Esophagus (tissue), 2 donors: ENCODE measurements around the gene SPRYD3. TPM values are rescaled to one million over a fixed set of nuclear protein-coding genes. Genes with fewer than 3 reads are reported as not detected.

Source experiments
- H3K27ac ChIP-seq, 2 donors: one replicate each; pipeline ENCODE4 v1.5.1; 2013; ENCODE audit warnings: low read depth in 2 of 2, mild to moderate bottlenecking in 2 of 2, inconsistent platforms in 1 of 2, low read length in 1 of 2, moderate library complexity in 1 of 2
- H3K27me3 ChIP-seq, 2 donors: one replicate each; pipeline ENCODE4 v1.6.1; 2013; ENCODE audit warnings: low read length in 2 of 2, control low read depth in 1 of 2, mild to moderate bottlenecking in 1 of 2; ENCODE audit not compliant: insufficient read depth in 2 of 2, control insufficient read depth in 1 of 2
- H3K36me3 ChIP-seq, 2 donors: one replicate each; pipeline ENCODE4 v1.6.1; 2013; ENCODE audit warnings: low read length in 1 of 2; ENCODE audit not compliant: control insufficient read depth in 2 of 2, insufficient read depth in 2 of 2
- H3K4me1 ChIP-seq, 2 donors: one replicate each; pipeline ENCODE4 v1.6.1; 2013; ENCODE audit warnings: low read length in 1 of 2; ENCODE audit not compliant: control insufficient read depth in 2 of 2, insufficient read depth in 2 of 2
- H3K4me3 ChIP-seq, 2 donors: one replicate each; pipeline ENCODE4 v1.5.1; 2013; ENCODE audit warnings: low read length in 2 of 2, mild to moderate bottlenecking in 2 of 2, low read depth in 1 of 2, moderate library complexity in 1 of 2
- H3K9me3 ChIP-seq, 2 donors: one replicate each; pipeline ENCODE4 v1.6.1; 2013; ENCODE audit warnings: mild to moderate bottlenecking in 2 of 2, low read depth in 1 of 2, low read length in 1 of 2, moderate library complexity in 1 of 2; ENCODE audit not compliant: control insufficient read depth in 2 of 2, insufficient read depth in 1 of 2
- WGBS, 2 donors: extraction: QIAGEN DNeasy Blood & Tissue Kit; methylation state at CpG; one replicate each; pipeline ENCODE4 v1.1.7; 2013; 5-methylcytosine and 5-hydroxymethylcytosine counted together
- polyA plus RNA-seq, 2 donors: library from polyadenylated mRNA; stranded (reverse); fragments of 200-250 nt; gene quantifications; one replicate each; pipeline ENCODE4 v1.2.3, GENCODE V29; 2013
- donor health status: healthy with polysubstance abuse.
- donor health status: Bipolar disorder and iron deficiency.

SPRYD3 gene
- polyA plus RNA-seq, 2 donors = 16.1 to 24.1 TPM

DNA sequence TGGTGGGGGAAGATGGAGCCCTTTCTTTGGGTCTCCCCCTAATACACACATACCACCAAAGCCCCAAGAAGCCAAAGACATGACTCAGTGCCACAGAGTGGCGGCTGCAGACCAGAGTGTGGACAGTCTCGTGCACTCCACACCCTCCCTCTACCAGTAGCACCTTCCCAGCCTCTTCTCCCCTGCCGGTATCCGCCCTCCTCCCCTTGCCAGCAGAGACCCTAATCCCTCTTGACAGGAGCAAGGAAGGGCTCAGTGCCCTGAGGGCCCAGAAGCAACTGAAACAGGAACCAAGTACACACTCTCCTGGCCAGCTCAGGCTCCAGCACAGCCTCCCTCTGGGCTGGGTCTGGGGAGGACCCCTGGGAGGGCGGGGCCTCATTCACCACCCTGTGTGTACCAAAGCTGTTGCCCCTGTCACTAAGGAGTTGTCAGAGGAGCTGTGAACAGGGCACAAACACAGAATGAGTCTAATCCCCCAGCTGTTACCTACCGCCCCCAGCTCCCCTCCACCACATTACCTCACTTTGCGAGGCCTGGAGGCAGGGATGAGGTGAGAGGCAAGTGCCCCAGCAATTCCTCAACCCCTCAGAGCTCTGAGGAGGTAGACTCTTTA lies 8.2 kb downstream of the SPRYD3 start:
- no peaks in the 10 kb centered on the region for H3K27me3 ChIP-seq
- peaks cover 10 to 34% of the 10 kb centered on the region in 2 donors for H3K36me3 ChIP-seq
- peak overlapping the region; percentile 48 to 82 for H3K27ac ChIP-seq
- H3K4me1 ChIP-seq = peaks cover 10 to 35% of the 10 kb centered on the region in 2 donors
- 51 to 64% methylated on average over 7 of the region's 7 CpGs for WGBS, 2 donors
- no peak overlapping the region for H3K4me3 ChIP-seq
- no peaks in the 10 kb centered on the region for H3K9me3 ChIP-seq

GRCh38 chr12:53069621-53070410 lies 9.4 kb downstream of the SPRYD3 start:
- Histone ChIP-seq H3K9me3 (no peaks in the 10 kb centered on the region), H3K27ac (peak overlapping the region in 1 of 2 donors; percentile 57), H3K4me3 (no peak overlapping the region), H3K36me3 (peaks cover 10 to 42% of the 10 kb centered on the region in 2 donors), H3K27me3 (no peaks in the 10 kb centered on the region), H3K4me1 (peaks cover 10 to 35% of the 10 kb centered on the region in 2 donors)
- 47 to 61% methylated on average over 12 of the region's 12 CpGs for WGBS, 2 donors

GRCh38 chr12:53068811-53069585 lies 10.2 kb downstream of the SPRYD3 start:
- H3K9me3 ChIP-seq = no peaks in the 10 kb centered on the region
- H3K4me3 ChIP-seq = no peak overlapping the region
- H3K36me3 ChIP-seq = peaks cover 3 to 44% of the 10 kb centered on the region in 2 donors
- WGBS, 2 donors = 43 to 63% methylated on average over 15 of the region's 15 CpGs
- no peaks in the 10 kb centered on the region for H3K27me3 ChIP-seq
- H3K4me1 ChIP-seq = peaks cover 9 to 31% of the 10 kb centered on the region in 2 donors
- H3K27ac ChIP-seq = peak overlapping the region in 1 of 2 donors; percentile 57

GRCh38 chr12:53067993-53068770 lies 11.0 kb downstream of the SPRYD3 start:
- Histone ChIP-seq H3K9me3 (no peaks in the 10 kb centered on the region), H3K27ac (peak overlapping the region; percentile 11 to 28), H3K4me3 (no peak overlapping the region), H3K27me3 (no peaks in the 10 kb centered on the region), H3K4me1 (peaks cover 7 to 30% of the 10 kb centered on the region in 2 donors), H3K36me3 (peaks cover 3 to 45% of the 10 kb centered on the region in 2 donors)
- WGBS, 2 donors = 81 to 86% methylated on average over 13 of the region's 13 CpGs

GRCh38 chr12:53067074-53067992 lies 11.9 kb downstream of the SPRYD3 start:
- H3K4me1 ChIP-seq = peaks cover 7 to 29% of the 10 kb centered on the region in 2 donors
- H3K27me3 ChIP-seq = no peaks in the 10 kb centered on the region
- H3K4me3 ChIP-seq = no peak overlapping the region
- 78 to 81% methylated on average over 7 of the region's 7 CpGs for WGBS, 2 donors
- H3K9me3 ChIP-seq = no peaks in the 10 kb centered on the region
- H3K36me3 ChIP-seq = peaks cover 3 to 45% of the 10 kb centered on the region in 2 donors
- peak overlapping the region in 1 of 2 donors; percentile 11 for H3K27ac ChIP-seq

GRCh38 chr12:53065975-53066931 lies 12.9 kb downstream of the SPRYD3 start:
- Histone ChIP-seq H3K27me3 (no peaks in the 10 kb centered on the region), H3K36me3 (peaks cover 3 to 41% of the 10 kb centered on the region in 2 donors), H3K9me3 (no peaks in the 10 kb centered on the region), H3K4me3 (no peak overlapping the region), H3K4me1 (peaks cover 4 to 32% of the 10 kb centered on the region in 2 donors), H3K27ac (peak overlapping the region; percentile 8 to 76)
- 41 to 47% methylated on average over 20 to 24 of the region's 24 CpGs for WGBS, 2 donors

DNA sequence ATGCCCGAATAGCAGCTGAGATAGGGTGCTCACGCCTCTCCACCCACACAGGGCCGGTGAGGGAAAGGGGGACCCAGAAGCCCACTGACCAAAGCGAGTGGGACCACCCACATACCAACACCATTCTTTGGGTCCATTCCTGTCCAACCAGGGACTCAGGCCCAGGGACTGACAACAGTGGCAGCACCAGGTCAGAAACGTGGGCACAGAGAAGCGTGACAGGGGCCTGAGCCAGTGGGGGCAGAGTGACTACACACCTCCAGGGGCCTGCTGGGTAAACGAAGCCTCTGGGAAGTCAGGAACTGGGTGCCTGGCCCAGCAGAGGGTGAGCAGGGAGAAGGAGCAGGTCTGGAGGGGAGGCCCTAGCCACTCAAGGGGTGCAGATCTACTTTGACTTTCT lies 13.7 kb downstream of the SPRYD3 start:
- Histone ChIP-seq H3K4me3 (no peak overlapping the region), H3K27ac (peak overlapping the region in 1 of 2 donors; percentile 45), H3K9me3 (no peaks in the 10 kb centered on the region), H3K27me3 (no peaks in the 10 kb centered on the region), H3K4me1 (peaks cover 0 to 29% of the 10 kb centered on the region in 2 donors), H3K36me3 (peaks cover 3 to 40% of the 10 kb centered on the region in 2 donors)
- 67 to 82% methylated on average over 7 of the region's 7 CpGs for WGBS, 2 donors
